Measurements from ENCODE around the gene TMED3.
"Not testable (repeated sequence)": the region's sequence is repeated elsewhere in the genome, so short reads cannot be mapped to it uniquely, and the experiment has no call there.

TMED3 gene

DNA sequence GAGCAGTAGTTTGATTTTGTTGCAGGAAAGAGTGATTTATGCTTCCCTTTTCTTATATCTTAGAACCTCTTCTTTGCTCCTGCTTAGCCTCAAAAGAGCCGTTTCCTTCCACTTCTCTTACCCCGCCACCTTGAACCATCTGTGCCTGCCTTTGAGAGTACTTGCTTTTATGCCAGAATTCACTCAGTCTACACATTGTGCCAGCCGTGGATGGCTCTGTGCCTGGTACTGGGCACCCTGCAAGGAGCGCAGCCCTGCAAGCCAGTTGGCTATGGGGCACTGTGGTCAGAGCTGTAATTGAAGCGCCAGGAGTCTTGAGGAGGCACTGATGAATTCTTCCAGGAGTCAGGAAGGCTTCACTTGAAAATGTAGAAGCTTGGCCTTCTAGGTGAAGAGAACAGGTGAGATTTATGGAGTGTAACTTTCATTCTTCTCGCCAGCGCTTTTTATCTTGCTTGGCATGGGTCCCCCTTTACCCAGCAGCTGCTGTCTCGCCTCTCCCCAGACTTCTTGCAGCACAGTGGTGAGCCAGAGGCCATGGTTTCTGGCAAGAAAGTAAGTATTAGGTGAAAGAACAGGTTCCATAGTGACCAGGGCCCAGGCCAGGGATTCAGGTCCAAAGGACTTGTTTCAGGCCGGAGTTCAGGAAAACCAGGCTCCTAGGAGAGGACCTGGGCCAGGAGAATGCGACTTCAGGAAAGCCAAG lies 4.9 kb downstream of the TMED3 start:
- DNase-seq: peak in 31 of 56 donors; percentile 6 to 70 (median 28)

DNA sequence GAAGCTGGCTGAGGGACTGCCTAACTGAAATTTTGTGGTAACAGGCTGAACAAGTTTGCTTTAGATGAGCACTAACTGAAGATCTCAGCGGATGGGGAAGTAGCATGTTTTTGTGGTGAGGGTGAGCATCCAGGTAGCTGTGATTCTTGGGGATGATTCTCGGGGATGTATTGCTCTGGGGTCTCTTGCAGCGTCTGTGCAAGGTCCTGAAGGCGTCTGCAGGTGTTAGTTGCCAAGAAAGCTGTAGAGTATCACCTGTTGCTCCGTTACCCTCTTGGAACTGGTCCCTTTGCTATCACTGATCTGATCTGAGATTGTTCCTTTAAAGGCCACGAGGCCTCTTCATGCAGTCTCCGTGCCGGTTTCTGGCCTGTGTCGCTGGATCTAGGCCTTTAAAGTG lies 6.0 kb downstream of the TMED3 start:
- no peak for DNase-seq

DNA sequence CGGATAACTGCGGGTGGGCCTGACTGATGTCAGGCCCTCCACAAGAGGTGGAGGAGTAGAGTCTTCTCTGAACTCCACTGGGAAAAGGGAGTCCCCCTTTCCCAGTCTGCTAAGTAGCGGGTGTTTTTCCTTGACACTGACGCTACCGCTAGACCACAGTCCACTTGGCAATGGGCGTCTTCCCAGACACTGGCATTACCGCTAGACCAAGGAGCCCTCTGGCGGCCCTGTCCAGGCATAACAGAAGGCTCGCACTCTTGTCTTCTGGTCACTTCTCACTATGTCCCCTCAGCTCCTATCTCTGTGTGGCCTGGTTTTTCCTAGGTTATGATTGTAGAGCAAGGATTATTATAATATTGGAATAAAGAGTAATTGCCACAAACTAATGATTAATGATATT lies 9.1 kb downstream of the TMED3 start:
- not testable (repeated sequence) for DNase-seq

DNA sequence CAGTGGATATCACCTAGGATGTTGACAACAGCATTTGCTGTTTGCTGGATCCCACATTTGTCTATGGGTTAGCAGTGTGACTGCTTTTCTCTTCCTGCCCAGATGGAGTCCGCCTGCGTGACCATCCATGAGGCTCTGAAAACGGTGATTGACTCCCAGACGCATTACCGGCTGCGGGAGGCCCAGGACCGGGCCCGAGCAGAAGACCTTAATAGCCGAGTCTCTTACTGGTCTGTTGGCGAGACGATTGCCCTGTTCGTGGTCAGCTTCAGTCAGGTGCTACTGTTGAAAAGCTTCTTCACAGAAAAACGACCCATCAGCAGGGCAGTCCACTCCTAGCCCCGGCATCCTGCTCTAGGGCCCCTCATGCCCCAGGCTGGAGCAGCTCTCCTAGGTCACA lies 11.0 kb downstream of the TMED3 start:
- DNase-seq: no peak

DNA sequence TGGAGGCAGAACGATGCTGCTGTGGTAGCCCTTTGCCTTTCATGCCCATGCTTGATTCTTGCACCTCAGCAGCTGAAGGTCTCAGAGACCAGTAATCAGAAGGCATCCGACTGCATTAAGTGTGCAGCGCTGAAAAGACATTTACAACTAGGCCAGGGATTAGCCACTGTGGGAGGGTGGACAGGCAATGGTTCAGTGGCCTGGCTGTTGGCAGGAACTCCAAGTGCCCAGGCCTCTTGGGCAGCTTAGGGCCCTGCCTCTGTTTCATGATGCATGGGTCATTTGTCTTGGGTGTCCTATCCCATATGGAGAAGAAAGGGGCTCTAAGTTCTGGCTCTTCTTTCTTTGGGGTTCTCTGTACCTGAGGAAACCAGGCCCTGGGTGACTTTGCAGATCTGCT lies 11.4 kb downstream of the TMED3 start:
- no peak for DNase-seq

DNA sequence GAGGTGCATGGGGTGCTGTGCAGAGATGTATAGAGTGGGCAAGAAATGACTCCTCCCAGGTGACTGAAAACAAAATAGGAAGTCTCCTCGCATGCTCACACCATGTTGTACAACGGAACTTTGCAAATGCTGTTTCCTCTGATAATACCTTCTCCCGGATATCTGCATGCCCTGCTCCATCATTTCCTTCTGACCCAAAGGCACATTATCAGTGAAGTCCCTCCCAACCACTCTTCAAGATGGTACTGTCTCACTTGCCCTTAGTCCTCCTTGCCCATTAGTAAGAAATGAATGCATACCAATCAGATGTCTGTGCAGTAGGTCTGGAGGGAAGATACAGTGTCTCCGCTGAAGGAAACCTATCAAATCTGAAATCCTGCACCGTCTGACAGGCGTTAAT lies 12.0 kb downstream of the TMED3 start:
- DNase-seq: no peak

DNA sequence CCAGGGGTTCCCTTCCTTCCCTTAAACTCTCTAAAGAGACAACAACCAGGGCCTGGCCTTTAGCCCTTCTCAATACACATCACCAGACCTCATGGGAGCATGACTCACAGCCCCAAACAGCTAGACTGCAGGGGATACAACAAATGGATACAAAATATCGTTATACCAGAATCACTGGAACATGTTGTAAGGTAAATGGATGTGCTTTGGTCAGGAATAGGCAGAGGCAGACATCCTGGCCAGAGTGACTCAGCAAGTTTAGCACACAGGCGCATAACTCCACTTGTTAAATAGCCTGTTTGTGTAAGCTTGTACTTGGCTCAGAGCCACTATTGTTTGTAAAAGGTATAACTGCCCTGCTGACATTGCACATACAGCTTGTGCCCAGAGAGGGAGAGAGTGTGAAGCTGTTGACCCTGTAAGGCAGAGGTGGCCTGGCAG lies 18.3 kb downstream of the TMED3 start:
- DNase-seq: no peak

DNA sequence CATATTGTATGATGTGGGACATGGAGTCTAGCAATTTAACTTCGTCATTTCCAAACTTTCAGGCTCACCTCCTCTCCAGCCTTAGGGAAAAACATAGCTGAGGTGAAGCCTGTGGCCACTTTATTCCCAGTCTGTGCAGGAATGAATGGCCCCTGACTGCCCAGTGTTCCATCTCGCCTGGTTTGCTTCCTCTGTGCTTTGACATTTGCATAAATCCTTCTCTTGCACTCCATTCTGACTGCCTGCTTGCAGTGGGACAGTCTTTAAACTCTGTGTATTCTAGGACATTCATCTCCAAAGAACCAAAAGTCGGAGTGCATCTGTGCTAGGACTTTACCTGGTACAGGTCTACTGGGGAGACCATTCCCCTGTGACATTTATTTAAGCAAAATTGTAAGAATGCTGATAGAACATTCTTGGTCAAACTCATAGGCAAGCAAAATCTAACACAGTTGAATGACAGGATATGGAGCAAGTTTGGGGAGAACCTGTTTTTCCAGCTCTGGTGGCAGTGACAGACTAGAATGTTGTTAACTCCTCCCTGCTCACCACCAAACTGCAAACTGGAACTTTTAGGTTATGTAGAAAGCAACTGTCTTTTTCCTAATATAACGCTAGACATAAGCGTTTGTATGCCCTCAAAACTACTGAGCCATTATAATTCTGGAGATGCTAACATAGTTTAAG lies 22.1 kb downstream of the TMED3 start:
- DNase-seq: no peak

DNA sequence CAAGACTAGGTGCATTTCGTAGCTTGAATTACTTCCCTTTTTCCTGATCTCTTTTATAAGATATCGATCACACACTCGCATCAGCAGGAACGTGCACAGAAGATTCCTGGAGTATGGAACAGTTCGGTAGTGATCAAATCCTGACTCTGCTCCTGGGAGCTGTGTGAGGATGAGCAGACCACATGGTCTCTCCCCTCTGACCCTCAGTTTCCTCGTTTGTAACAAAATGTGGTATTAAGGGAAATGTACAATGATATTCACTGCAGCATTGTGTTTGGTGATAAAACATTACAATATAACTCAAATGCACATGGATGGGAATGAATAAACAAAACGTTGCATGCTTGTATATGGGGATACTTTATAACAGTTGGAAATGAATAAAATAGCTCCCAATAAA lies 26.7 kb downstream of the TMED3 start:
- no peak for DNase-seq

DNA sequence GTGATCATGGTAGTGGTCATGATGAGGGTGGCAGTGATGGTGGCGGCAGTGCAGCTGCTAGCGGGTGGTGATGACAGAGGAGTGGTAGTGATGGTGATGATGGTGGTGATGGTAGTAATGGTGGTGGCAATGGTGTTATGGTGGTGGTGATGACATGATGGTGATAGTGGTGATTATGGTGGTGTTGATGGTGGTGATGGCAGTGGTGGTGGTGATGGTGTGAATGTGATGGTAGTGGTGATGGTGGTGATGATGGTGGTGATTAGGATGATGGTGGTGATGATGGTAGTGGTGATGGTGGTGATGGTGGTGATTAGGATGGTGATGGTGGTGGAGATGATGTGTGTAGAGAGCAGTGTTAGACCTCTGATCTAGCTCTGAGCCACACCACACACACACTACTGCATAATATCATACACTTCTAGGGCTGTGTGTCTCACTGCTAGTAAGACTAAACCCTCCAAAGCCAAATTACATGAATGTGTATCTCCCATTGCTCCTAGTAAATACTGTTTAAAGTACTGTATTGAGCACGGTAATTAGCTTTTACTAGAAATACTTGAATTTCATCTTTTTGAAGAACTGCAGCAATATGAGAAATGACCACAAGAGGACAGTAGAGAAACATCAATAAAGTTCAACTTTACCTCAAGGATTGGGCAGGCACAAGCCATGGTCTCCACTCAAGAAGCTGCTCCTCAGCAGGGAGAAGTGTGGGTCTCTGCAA lies 28.8 kb downstream of the TMED3 start:
- DNase-seq: peak in 3 of 56 donors; percentile 3 to 9 (median 5)

DNA sequence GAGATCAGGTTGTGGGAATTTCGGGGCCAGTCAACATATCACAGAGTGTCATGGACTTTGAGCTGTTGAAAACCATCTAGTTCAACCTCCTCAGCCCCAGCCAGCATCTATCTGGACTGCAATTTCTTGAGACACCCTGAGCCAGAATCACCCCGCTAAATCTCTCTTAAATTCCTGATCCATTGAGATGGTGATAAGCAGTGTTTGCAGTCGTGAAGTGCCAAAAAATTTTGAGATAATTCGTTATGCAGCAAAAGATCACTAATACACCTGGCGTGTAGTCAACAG lies 29.3 kb downstream of the TMED3 start:
- DNase-seq: peak in 3 of 56 donors; percentile 1 to 3 (median 2)

DNA sequence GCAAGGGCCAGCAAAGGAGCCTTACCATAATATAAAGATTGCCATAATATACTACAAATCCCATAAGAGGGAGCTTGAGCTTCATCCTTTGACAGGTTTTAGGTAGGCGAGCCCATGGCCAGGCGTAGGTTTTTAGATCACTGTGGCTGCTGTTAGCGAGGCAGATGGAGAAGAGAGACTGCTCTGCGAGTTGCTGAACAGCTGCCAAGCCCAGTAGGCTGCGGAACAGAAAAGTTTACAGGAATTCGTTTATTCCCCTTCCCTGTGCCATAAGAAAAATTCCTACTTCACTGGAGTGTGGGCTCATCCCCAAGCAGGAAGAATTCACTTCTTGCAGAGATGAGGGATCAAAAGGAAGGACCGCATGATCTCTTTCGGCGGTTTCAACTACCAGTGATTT lies 30.5 kb downstream of the TMED3 start:
- DNase-seq: peak in 19 of 56 donors; percentile 4 to 46 (median 20)

DNA sequence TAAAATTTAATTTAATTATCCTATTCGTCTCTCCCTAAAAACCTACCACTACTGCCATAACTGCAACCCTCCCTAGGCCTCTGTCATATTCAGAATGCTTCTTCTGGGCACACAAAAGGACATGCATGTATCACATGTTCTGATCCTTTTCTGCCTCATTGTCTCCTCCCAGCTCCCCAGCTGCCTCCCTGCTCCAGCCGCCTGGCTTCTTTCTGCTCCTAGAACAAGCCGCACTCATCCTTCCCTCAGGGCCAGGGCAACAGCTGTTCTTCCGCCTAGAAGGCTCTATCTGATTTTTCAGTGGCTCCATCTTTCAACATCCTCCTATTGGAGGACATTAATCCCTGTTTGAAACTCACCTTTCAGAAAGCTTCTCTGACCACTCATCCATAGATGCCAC lies 38.6 kb downstream of the TMED3 start:
- no peak for DNase-seq

DNA sequence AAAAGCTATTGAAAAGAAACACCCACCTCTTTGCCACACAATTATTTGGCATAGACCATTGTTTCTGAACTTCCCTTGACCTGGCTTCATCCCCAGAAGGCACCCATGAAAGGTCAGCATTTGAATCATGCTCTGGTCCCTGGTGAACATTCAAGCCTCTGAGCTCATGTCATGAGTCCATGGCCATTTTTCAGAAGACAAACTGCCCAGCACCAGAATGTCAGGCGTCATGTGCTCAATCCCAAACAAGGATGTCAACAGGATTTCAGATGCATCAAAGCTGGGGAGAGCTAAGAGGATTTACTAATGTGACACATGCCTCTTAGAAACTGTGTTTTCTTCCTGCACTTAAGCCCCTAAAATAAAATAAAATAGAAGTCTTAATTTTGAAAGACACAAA lies 41.3 kb downstream of the TMED3 start:
- no peak for DNase-seq

DNA sequence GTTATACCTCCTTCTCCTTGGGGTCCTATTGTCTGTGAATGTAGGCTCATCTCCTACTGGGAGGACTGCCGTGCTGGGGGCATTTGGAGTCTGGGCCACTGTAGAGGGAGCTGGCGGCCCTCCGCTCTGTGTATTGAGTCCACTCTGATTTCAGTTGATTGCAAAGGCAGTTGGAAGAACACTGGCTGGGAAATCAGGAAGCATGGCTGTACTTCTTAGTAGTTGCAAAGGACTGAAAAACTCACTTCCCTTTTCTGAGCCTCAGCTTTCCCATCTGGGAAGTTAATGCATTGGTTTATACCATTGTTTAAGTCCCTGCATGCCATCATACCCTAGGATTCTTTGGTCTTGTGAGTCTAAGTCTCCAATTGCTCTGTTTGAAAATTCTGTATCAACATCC lies 46.7 kb downstream of the TMED3 start:
- DNase-seq: no peak

DNA sequence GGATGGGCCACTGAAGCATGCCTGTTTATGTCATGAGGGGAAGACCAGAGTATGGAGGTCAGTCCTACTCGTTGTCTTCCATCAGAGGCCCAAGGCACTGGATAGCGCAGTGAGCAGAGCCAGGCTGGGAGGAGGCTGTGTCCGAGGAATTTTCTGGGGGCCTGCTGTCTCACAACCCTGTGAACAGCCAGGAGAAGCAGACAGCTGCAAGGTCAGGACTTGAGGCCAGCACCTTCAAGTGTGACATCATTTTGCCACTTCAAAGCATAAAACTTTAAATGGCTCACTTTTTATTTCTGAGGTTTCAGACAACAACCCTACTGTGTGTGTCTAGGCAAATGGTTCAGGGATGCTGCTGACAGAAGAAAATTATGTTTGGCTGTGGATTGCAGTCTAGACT lies 47.2 kb downstream of the TMED3 start:
- no peak for DNase-seq

DNA sequence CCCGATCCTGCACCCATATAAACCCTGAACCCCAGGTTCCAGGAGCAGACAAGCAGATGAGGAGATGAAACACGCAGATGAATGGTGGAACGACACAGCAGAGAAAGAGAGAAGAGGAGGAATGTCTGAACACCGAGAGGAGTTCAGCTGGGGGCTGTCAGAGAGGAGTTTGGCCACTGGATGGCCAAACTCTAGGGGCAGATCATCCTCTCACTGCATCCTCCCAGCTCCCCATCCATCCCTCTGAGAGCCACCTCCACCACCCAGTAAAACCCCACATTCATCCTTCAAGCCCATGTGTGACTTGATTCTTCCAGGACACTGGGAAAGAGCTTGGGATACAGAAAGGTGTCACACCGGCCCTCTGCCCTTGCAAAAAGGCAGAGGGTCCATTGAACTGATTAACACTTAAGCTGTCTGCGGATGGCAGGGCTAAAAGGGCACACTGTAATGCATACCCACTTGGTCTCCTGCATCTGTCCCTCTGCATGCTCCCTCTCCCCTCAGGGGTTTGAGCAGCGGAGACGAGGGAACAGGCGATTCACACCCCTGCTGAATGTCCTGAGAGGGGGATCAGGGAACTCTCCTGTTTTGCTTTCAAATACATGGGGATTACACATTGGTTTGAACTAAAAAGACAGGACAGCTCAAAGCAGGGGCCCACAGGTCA lies 53.8 kb downstream of the TMED3 start:
- no peak for DNase-seq

DNA sequence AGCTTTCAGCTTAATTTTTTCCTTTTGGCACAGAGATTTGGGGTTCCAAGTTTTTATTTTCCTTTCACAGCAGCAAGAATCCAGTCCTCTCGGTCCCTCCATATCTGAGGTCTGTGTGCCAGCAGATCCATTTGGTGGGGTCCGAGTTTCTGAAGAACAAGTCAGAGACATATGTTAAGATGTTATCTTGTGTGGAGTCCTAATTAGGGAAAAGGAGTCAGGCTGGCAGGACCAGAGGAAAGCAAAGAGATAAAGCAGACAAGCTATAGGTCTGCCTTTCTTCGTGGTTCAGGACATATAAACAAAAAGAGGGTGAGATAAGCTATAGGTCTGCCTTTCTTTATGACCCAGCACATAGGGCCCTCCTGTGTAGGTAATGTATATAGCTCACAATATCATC lies 54.9 kb downstream of the TMED3 start:
- DNase-seq: no peak

DNA sequence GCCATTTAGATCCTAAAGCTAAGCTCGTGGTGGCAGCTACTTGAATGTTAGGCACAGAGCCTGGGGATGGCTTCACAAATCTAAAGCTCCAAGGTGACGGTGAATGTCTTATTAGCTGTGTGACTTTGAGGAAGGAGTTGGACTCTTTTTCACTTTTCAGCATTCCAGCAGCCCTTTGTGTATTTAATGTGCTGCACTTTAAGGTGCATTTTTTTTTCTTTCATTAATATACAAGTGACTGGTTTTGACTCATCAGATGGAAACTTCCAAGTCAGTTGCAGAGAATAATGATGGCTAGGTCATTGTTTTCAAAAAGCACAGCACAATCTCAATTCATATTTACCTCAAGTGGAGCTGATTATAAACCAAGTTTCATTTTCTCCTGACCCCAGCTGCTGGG lies 55.8 kb downstream of the TMED3 start:
- no peak for DNase-seq

DNA sequence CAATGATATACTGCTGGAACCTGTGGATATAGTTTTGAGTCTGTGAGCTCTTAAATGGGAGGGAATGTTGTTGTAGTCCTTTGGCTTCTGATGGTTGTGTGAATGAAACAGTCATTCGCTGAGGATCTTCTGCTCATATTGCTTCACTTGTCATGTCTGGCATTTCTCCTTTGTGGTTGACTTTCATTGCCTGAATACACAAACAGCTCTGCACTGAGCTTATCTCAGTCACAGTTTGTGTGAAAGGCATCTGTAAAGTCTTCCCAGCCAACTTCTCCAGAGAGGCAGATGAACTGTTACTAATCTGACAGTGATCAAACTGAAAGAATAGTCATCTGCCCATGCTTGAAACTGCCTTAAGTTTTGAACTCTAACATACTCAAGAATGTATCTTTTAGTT lies 59.8 kb downstream of the TMED3 start:
- DNase-seq: no peak

DNA sequence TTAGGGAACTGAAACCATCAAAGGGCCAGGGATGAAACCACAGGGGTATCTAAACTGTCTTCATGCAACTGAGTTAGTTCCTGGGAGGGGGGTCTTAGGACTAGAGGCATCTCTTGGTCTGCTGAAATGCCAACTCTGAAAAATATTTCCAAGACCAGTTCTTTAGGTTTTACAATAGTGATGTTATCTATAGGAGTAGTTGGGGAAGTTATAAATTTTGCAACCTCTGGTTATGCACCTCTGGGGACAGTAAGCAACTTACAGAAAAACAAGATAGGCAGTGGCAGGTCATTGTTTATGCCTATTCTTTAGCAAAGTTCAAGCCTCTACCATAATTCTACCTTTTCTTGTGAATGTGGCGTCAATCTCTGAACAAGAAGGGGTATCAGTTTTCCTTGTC lies 60.7 kb downstream of the TMED3 start:
- no peak for DNase-seq

DNA sequence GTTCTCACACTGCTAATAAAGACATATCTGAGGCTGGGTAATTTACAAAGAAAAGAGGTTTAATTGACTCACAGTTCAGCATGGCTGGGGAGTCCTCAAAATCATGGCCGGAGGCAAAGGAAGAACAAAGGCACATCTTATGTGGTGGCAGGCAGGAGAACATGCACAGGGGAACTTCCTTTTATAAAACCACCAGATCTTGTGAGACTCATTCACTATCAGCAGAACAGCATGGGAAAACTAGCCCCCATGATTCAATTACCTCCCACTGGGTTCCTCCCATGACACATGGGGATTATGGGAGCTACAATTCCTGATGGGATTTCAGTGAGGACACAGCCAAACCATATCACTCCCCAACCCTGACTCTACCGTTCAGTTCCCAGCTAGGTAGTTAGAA lies 61.5 kb downstream of the TMED3 start:
- DNase-seq: no peak
